NB4 (cell line): ENCODE results near the gene LIPG.
"Not testable (repeated sequence)": the region's sequence is repeated elsewhere in the genome, so short reads cannot be mapped to it uniquely, and the experiment has no call there.

Source experiments
- DNase-seq: peaks from one replicate; pipeline ENCODE4 v3.0.0; 2010; ENCODE audit warnings: low read depth
- H3K4me3 ChIP-seq: one replicate; pipeline ENCODE4 v1.5.1; 2011; ENCODE audit warnings: mild to moderate bottlenecking, low read depth, low read length, moderate library complexity
- CTCF ChIP-seq: IDR thresholded peaks from one replicate; pipeline ENCODE4 v1.5.1; 2012; ENCODE audit warnings: low read depth, low read length
- MAX ChIP-seq: IDR thresholded peaks from 2 replicates; pipeline ENCODE4 v1.6.1; 2011; ENCODE audit warnings: low read depth, low read length
- MYC ChIP-seq: IDR thresholded peaks from 2 replicates; pipeline ENCODE4 v1.6.1; 2011; ENCODE audit warnings: low read depth, low read length
- POLR2A ChIP-seq: IDR thresholded peaks from 2 replicates; pipeline ENCODE4 v1.6.1; 2011; ENCODE audit warnings: mild to moderate bottlenecking; ENCODE audit not compliant: insufficient read length; ENCODE audit errors: extremely low read depth

The LIPG gene

GRCh38 chr18:49550621-49551339, 11.1 kb upstream of the LIPG start:
- no peak for TF ChIP-seq MAX
- TF ChIP-seq MYC, result no peak
- TF ChIP-seq CTCF, result no peak
- no peak overlapping the region for H3K4me3 ChIP-seq
- DNase-seq, result no peak

- H3K4me3 ChIP-seq, result no peak overlapping the region
- DNase-seq, result no peak
- no peak for TF ChIP-seq POLR2A
- TF ChIP-seq MYC, result no peak
- no peak for TF ChIP-seq CTCF
- TF ChIP-seq MAX, result no peak
These were observed 8.9 kb upstream of the LIPG start for GRCh38 chr18:49553003-49553402.

GRCh38 chr18:49555641-49556040, 6.2 kb upstream of the LIPG start:
- no peak for DNase-seq
- no peak for TF ChIP-seq MAX
- no peak for TF ChIP-seq POLR2A
- TF ChIP-seq CTCF, result no peak
- TF ChIP-seq MYC, result no peak
- no peak overlapping the region for H3K4me3 ChIP-seq

GRCh38 chr18:49558356-49558755, 3.5 kb upstream of the LIPG start:
- no peak overlapping the region for H3K4me3 ChIP-seq
- no peak for TF ChIP-seq CTCF
- no peak for TF ChIP-seq POLR2A
- no peak for TF ChIP-seq MAX
- TF ChIP-seq MYC, result no peak
- no peak for DNase-seq

- peak; percentile 16 for TF ChIP-seq CTCF
- H3K4me3 ChIP-seq, result not testable (repeated sequence)
- DNase-seq, result peak; percentile 34
These were observed 2.4 kb upstream of the LIPG start for GRCh38 chr18:49559326-49559931.

- TF ChIP-seq MYC (no peak), POLR2A (no peak), CTCF (no peak), MAX (no peak)
- no peak for DNase-seq
- no peak overlapping the region for H3K4me3 ChIP-seq
These were observed 1.6 kb upstream of the LIPG start for GRCh38 chr18:49560277-49560623.
